ENCODE measurements around the gene KCNE3. TPM values are rescaled to one million over a fixed set of nuclear protein-coding genes. Genes with fewer than 3 reads are reported as not detected.

The KCNE3 gene
- total and polyA plus RNA-seq, 10 of the 15 experiments (the other 5 are each of a cell fraction or from before 2014, with no cell fraction given) = not detected

DNA sequence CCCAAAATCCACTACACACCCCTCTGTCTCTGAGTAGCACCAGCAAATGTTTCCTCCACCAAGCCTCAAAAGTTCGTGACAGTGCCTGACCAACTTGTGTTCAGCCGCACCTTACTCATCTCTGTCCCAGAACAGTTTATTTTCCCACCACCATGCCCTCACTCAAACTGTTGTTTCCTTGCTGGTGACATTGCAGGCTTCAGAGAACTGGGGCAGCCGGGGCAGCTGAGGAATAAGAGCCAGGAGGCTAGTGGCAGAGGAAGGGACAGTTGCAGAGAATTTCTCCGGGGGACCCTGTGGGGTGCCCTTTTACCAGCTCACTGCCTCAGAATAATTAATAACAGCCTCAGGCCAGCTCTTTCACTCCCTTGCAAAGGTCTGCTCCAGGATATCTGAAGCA, 709 bp upstream of the KCNE3 start:
- H3K27ac ChIP-seq (ENCODE audit: control insufficient read depth, insufficient read depth) = no peak overlapping the region
- no peaks in the 10 kb centered on the region for H4K20me1 ChIP-seq (ENCODE audit: control insufficient read depth, insufficient read depth)
- H3K9me3 ChIP-seq (replicated peaks; ENCODE audit: control insufficient read depth, insufficient read depth, low read length) = no peaks in the 10 kb centered on the region
- 46% methylated on average over 4 of the region's 4 CpGs for WGBS (ENCODE audit: insufficient coverage, insufficient replicate concordance, low lambda C conversion rate, missing lambda C conversion rate)
- ChIA-PET POLR2A (no interaction called here), SMC1A (ENCODE audit: uncharacterized antibody, unreplicated experiment) (no interaction called here), CTCF (no interaction called here), RAD21 (ENCODE audit: unreplicated experiment) (no interaction called here)
- H3K4me2 ChIP-seq (ENCODE audit: control insufficient read depth, insufficient read depth) = no peak overlapping the region
- H3K9ac ChIP-seq (ENCODE audit: control insufficient read depth, insufficient read depth, low read length) = no peak overlapping the region
- H3K4me3 ChIP-seq = no peak overlapping the region
- DNase-seq (ENCODE audit: low read depth, low spot score) = no peak
- intact Hi-C loops (cut with micrococcal nuclease; ENCODE audit: unreplicated experiment) (no loop called here), in situ Hi-C loops (cut with MboI) (no loop called here)
- no peaks in the 10 kb centered on the region for H3K4me1 ChIP-seq (ENCODE audit: control insufficient read depth, insufficient read depth, low read length)
- FAIRE-seq = no peak
- no peak overlapping the region for H2AFZ ChIP-seq (ENCODE audit: control insufficient read depth, low read depth, low read length)
- no peak for ATAC-seq
- H3K79me2 ChIP-seq (ENCODE audit: control insufficient read depth, insufficient read depth, low read length) = no peaks in the 10 kb centered on the region
- BruUV-seq (replicated peaks) = no TSS peak
- H3K27me3 ChIP-seq (replicated peaks in 1 of 2; ENCODE audit: control insufficient read depth in 2 of 2, insufficient read depth in 2 of 2, low read length in 1 of 2) = peaks cover 3 to 9% of the 10 kb centered on the region in 2 experiments; a peak in 3 of 4 replicates
- no peaks in the 10 kb centered on the region for H3K36me3 ChIP-seq (ENCODE audit: control insufficient read depth in 2 of 2, insufficient read depth in 2 of 2, low read length in 1 of 2)
- TF ChIP-seq KDM1A (IDR thresholded peaks at IDR 0.05; ENCODE audit: borderline replicate concordance) (no peak), SMARCA5 (IDR thresholded peaks at IDR 0.05) (no peak), NFXL1 (IDR thresholded peaks at IDR 0.05; ENCODE audit: borderline replicate concordance) (no peak), TARDBP (IDR thresholded peaks at IDR 0.05; ENCODE audit: borderline replicate concordance) (no peak), RBBP5 (conservative IDR thresholded peaks at IDR 0.05) (no peak), HDAC6 (IDR thresholded peaks at IDR 0.05; ENCODE audit: unreplicated experiment) (no peak), POLR2A (IDR thresholded peaks at IDR 0.05; ENCODE audit: low read depth, low read length) (no peak), ZBTB4 (CRISPR knock-in tag; IDR thresholded peaks at IDR 0.05) (no peak), PKNOX1 (IDR thresholded peaks at IDR 0.05) (no peak), KAT2A (conservative IDR thresholded peaks at IDR 0.05; ENCODE audit: control insufficient read depth, low read depth, low read length) (no peak), NR2C1 (IDR thresholded peaks at IDR 0.05) (no peak), PAX5 (IDR thresholded peaks at IDR 0.05; ENCODE audit: borderline replicate concordance, low read depth, low read length) (no peak), TBL1XR1 (IDR thresholded peaks at IDR 0.05; ENCODE audit: low read depth, low read length) (no peak), DPF2 (IDR thresholded peaks at IDR 0.05) (no peak)
- TF ChIP-seq, protein P1, sequence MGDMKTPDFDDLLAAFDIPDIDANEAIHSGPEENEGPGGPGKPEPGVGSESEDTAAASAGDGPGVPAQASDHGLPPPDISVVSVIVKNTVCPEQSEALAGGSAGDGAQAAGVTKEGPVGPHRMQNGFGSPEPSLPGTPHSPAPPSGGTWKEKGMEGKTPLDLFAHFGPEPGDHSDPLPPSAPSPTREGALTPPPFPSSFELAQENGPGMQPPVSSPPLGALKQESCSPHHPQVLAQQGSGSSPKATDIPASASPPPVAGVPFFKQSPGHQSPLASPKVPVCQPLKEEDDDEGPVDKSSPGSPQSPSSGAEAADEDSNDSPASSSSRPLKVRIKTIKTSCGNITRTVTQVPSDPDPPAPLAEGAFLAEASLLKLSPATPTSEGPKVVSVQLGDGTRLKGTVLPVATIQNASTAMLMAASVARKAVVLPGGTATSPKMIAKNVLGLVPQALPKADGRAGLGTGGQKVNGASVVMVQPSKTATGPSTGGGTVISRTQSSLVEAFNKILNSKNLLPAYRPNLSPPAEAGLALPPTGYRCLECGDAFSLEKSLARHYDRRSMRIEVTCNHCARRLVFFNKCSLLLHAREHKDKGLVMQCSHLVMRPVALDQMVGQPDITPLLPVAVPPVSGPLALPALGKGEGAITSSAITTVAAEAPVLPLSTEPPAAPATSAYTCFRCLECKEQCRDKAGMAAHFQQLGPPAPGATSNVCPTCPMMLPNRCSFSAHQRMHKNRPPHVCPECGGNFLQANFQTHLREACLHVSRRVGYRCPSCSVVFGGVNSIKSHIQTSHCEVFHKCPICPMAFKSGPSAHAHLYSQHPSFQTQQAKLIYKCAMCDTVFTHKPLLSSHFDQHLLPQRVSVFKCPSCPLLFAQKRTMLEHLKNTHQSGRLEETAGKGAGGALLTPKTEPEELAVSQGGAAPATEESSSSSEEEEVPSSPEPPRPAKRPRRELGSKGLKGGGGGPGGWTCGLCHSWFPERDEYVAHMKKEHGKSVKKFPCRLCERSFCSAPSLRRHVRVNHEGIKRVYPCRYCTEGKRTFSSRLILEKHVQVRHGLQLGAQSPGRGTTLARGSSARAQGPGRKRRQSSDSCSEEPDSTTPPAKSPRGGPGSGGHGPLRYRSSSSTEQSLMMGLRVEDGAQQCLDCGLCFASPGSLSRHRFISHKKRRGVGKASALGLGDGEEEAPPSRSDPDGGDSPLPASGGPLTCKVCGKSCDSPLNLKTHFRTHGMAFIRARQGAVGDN (IDR thresholded peaks at IDR 0.05) = no peak
